Tibial artery (tissue), 4 donors: Measurements from ENCODE around the gene ARHGAP40.

Source experiments
- DNase-seq, 2 donors: peaks; one replicate each; pipeline ENCODE4 v3.0.0-alpha.2; 2019
- H3K27ac ChIP-seq, 2 donors: fragments of 200-600 bp; sonication (generic) in 1 of 2; 1 replicate in 1 of 2; 2 replicates in 1 of 2; pipeline ENCODE4 v1.5.1; 2018 to 2019; ENCODE audit warnings: mild to moderate bottlenecking in 1 of 2
- H3K27me3 ChIP-seq, 2 donors: fragments of 200-600 bp; sonication (generic) in 1 of 2; one replicate each; pipeline versions ENCODE4 v1.5.1 to v1.6.0; 2016 to 2019
- H3K36me3 ChIP-seq, 3 donors: fragments of 200-600 bp; sonication (generic) in 2 of 3; one replicate each; pipeline ENCODE4 v1.5.1; 2016 to 2019; ENCODE audit warnings: mild to moderate bottlenecking in 2 of 3
- H3K4me1 ChIP-seq, 4 donors: fragments of 200-600 bp; sonication (generic) in 2 of 4; 1 replicate in 3 of 4; 2 replicates in 1 of 4; pipeline ENCODE4 v1.5.1; 2016 to 2019
- H3K4me3 ChIP-seq, 2 donors: fragments of 200-600 bp; sonication (generic) in 1 of 2; 1 replicate in 1 of 2; 2 replicates in 1 of 2; pipeline ENCODE4 v1.5.1; 2018 to 2019; ENCODE audit warnings: mild to moderate bottlenecking in 2 of 2
- H3K9me3 ChIP-seq, 3 donors: fragments of 200-600 bp; sonication (generic) in 1 of 3; one replicate each; pipeline ENCODE4 v1.5.1; 2016 to 2019
- intact Hi-C: fragments of 100-400 bp; cut with DNase I; formaldehyde crosslinking; loops from one replicate; pipeline ENCODE4 v1.15.0; 2023; ENCODE audit warnings: low total_unique reads
- TF ChIP-seq, protein P1 (sequence below), 2 experiments: fragments of 200-600 bp in 1 of 2; fragments of 450-650 bp in 1 of 2; IDR thresholded peaks; one replicate each; pipeline ENCODE4 v1.5.1; 2017 to 2019; ENCODE audit warnings: antibody characterized with exemption in 2 of 2, mild to moderate bottlenecking in 1 of 2, moderate library complexity in 1 of 2

The ARHGAP40 gene

DNA sequence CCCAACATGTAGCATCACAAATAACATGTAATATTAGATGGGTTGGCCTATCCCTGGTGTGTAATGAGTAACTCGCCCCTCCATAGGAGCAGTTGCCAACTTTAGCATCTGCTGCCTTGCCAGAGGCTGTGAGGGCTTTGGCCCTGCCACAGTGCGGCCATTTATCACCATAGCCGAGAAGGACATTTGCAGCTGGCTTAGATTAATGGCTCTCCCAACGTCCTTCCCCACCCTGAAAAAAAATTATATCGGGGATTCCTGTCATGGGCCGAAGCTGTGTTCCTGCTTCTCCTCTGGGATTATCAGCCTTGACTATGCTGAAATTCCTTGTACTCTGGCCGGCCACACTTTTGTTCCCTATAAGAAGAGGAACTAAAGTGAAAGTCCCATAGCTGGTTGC is 28.2 kb upstream of the ARHGAP40 start:
- H3K9me3 ChIP-seq = no peaks in the 10 kb centered on the region
- H3K27me3 ChIP-seq = no peaks in the 10 kb centered on the region
- intact Hi-C loops = no loop called here
- H3K4me1 ChIP-seq = no peaks in the 10 kb centered on the region
- H3K27ac ChIP-seq = no peak overlapping the region
- peaks cover 52 to 87% (median 68%) of the 10 kb centered on the region in 3 donors for H3K36me3 ChIP-seq
- TF ChIP-seq, protein P1, sequence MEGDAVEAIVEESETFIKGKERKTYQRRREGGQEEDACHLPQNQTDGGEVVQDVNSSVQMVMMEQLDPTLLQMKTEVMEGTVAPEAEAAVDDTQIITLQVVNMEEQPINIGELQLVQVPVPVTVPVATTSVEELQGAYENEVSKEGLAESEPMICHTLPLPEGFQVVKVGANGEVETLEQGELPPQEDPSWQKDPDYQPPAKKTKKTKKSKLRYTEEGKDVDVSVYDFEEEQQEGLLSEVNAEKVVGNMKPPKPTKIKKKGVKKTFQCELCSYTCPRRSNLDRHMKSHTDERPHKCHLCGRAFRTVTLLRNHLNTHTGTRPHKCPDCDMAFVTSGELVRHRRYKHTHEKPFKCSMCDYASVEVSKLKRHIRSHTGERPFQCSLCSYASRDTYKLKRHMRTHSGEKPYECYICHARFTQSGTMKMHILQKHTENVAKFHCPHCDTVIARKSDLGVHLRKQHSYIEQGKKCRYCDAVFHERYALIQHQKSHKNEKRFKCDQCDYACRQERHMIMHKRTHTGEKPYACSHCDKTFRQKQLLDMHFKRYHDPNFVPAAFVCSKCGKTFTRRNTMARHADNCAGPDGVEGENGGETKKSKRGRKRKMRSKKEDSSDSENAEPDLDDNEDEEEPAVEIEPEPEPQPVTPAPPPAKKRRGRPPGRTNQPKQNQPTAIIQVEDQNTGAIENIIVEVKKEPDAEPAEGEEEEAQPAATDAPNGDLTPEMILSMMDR (IDR thresholded peaks at IDR 0.05) = no peak
- H3K4me3 ChIP-seq = no peak overlapping the region
- no peak for DNase-seq

DNA sequence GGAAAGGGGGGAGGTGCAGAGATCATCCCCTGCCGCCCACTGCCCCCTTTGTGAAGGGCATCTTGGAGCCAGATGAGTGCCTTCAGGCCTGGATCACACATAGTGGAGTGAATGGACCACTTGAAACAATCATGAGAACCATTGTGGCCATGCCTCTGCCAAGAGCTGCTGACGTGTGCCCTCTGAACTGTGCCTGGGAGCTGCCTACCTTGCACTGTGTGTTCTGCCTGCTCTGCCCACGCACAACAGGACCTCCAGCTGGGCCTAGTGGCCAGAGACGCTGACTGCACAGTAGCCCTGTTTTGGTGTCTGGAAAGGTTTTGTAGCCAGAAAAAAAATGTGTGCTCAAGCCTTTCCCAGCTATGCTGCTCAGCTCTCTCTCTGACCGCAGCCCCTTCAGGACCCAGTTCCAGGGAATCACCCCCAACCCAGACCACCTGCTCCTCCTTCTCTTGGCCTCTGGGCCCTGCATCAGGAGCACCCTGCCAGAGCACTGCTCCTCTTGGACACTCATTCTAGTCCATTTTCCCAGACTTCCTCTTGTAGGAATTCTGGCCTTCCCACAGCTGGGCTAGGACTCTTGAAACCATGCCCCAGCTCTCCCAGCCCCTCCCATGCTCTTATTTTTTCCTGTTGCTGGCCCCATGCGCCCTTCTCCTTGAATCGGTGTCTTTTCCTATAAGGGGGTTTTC is 22.2 kb upstream of the ARHGAP40 start:
- no peak overlapping the region for H3K27ac ChIP-seq
- no peak overlapping the region for H3K4me3 ChIP-seq
- TF ChIP-seq, protein P1 (IDR thresholded peaks at IDR 0.05) = no peak
- no peak for DNase-seq
- intact Hi-C loops = no loop called here
- peaks cover 0 to 7% of the 10 kb centered on the region in 2 donors for H3K27me3 ChIP-seq
- peaks cover 17 to 30% (median 30%) of the 10 kb centered on the region in 3 donors for H3K36me3 ChIP-seq
- H3K9me3 ChIP-seq = no peaks in the 10 kb centered on the region
- H3K4me1 ChIP-seq = peaks cover 0 to 10% (median 4%) of the 10 kb centered on the region in 4 donors

DNA sequence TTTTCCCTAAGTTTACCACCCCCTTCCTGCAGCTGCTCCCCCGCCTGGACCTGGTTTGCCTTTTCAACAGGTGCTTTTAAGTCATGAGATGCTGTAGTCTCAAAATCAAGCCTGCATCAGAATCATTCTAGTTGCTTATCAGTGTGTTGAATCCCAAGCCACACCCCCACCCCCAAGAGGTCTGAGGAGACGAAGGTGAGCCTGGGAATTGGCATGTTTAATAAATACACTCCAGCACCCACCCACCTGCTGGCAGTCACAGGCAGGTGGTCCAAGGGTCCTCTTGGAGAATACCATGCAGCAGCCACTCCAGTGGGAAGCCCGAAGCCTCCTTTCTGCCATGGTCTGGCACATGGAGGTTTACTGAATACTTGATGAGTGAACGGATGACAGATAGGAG is 21.7 kb upstream of the ARHGAP40 start:
- Histone ChIP-seq H3K4me1 (peaks cover 0 to 10% (median 4%) of the 10 kb centered on the region in 4 donors), H3K9me3 (no peaks in the 10 kb centered on the region), H3K4me3 (no peak overlapping the region), H3K27ac (no peak overlapping the region), H3K36me3 (peaks cover 12 to 25% (median 25%) of the 10 kb centered on the region in 3 donors), H3K27me3 (peaks cover 0 to 7% of the 10 kb centered on the region in 2 donors)
- TF ChIP-seq, protein P1 (IDR thresholded peaks at IDR 0.05) = no peak
- intact Hi-C loops = no loop called here
- no peak for DNase-seq

DNA sequence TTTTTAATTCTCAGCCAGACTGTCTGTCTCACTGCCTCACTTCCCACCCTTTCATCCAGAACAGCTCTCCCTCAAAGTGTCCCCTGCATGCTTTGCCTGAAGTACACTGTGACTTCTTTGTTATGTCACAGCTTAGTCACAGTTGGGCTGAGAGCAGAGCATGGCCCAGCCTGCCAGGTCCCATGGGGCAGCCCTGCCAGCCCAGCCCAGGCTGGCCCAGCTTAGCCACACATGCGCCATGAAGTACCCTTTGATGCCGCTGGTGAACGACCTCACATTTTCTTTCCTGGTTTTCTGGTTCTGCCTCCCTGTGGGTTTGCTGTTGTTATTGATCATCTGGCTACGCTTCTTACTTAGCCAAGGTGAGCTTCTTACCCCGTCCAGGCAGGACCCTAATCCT is 20.6 kb upstream of the ARHGAP40 start, which contains the start of gene ADIG:
TSS of gene ADIG (plus strand) at position 185 of the 400 bp plus-strand sequence. CDS start at position 239, 54 bp downstream.
- peaks cover 1 to 14% (median 14%) of the 10 kb centered on the region in 3 donors for H3K36me3 ChIP-seq
- H3K4me1 ChIP-seq = peaks cover 0 to 10% (median 4%) of the 10 kb centered on the region in 4 donors
- peaks cover 0 to 7% of the 10 kb centered on the region in 2 donors for H3K27me3 ChIP-seq
- TF ChIP-seq, protein P1 (IDR thresholded peaks at IDR 0.05) = no peak
- no peak within 1 kb of the TSS for H3K4me3 ChIP-seq
- intact Hi-C loops = no loop called here
- H3K9me3 ChIP-seq = no peaks in the 10 kb centered on the region
- no peak within 1 kb of the TSS for H3K27ac ChIP-seq
- DNase-seq = peak in 1 of 2 donors; percentile 77

DNA sequence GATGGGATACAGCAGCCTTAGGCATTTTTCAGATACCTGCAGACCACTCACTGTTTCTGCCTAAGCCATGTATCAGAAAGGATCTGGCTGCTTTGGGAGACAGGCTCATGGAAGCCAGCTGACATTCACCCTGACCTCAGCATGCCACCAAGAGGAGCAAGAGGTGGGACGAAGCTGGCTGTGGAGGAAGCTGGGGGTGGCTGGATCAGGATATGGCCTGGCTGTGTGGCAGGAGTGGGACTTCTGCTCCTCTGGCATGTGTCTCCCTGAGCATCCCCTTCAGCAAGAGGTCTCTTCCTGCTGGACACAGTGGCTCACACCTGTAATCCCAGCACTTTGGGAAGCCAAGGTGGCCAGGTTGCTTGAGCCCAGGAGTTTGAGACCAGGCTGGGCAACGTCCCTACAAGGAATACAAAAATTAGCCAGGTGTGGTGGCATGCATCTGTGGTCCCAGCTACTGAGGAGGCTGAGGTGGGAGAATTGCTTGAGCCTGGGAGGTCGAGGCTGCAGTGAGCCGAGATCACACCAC is 19.7 kb upstream of the ARHGAP40 start:
- intact Hi-C loops = no loop called here
- TF ChIP-seq, protein P1 (IDR thresholded peaks at IDR 0.05) = no peak
- Histone ChIP-seq H3K27ac (no peak overlapping the region), H3K36me3 (peaks cover 0 to 7% (median 5%) of the 10 kb centered on the region in 3 donors), H3K4me3 (no peak overlapping the region), H3K9me3 (no peaks in the 10 kb centered on the region), H3K4me1 (peaks cover 0 to 10% (median 4%) of the 10 kb centered on the region in 4 donors), H3K27me3 (peaks cover 0 to 7% of the 10 kb centered on the region in 2 donors)
- no peak for DNase-seq
